Cardiac muscle cell (in vitro differentiated cells and primary cell): ENCODE data around the gene NRXN2. TPM values are rescaled to one million over a fixed set of nuclear protein-coding genes. Genes with fewer than 3 reads are reported as not detected.

Experiments
- DNase-seq, 2 donors: peaks; one replicate each; pipeline versions ENCODE4 v3.0.0 to v3.0.0-alpha.2; 2010 to 2017; ENCODE audit warnings: low read depth in 1 of 2, low spot score in 1 of 2
- H3K27ac ChIP-seq: fragments of 200-600 bp; sonication (generic); 2 replicates; pipeline ENCODE4 v1.5.1; 2016
- H3K27me3 ChIP-seq: fragments of 200-600 bp; sonication (generic); 2 replicates; pipeline ENCODE4 v1.6.0; 2016; ENCODE audit warnings: control low read depth
- H3K36me3 ChIP-seq: fragments of 200-600 bp; sonication (generic); 2 replicates; pipeline ENCODE4 v1.5.1; 2016; ENCODE audit warnings: control low read depth
- H3K4me1 ChIP-seq: fragments of 200-600 bp; sonication (generic); 2 replicates; pipeline ENCODE4 v1.8.1; 2017; ENCODE audit warnings: low read depth, mild to moderate bottlenecking, mixed run types
- H3K4me3 ChIP-seq: fragments of 200-600 bp; sonication (generic); 2 replicates; pipeline ENCODE4 v1.5.1; 2016; ENCODE audit warnings: mild to moderate bottlenecking
- H3K9me3 ChIP-seq: fragments of 200-600 bp; sonication (generic); 2 replicates; pipeline ENCODE4 v1.5.1; 2017; ENCODE audit warnings: low read depth, mild to moderate bottlenecking, control low read depth
- CTCF ChIP-seq: IDR thresholded peaks from 2 replicates; pipeline ENCODE4 v1.5.1; 2012; ENCODE audit warnings: low read depth, mild to moderate bottlenecking, low read length
- polyA plus RNA-seq: library from polyadenylated mRNA; unstranded; fragments of >200 nt; fragmentation: Nextera tagmentation; extraction: Ambion mirVana; gene quantifications from 2 replicates; pipeline ENCODE4 v1.2.1, GENCODE V29; 2016
- total RNA-seq: library from RNA; depleted of rRNA; stranded (reverse); fragments of >200 nt; gene quantifications from 2 replicates; pipeline ENCODE4 v1.2.3, GENCODE V29; 2016

The NRXN2 gene
- total and polyA plus RNA-seq, 2 experiments from 2014 or later: 1.2 to 1.3 TPM

GRCh38 chr11:64607381-64607985 lies 115.5 kb downstream of the NRXN2 start:
- H3K27me3 ChIP-seq: no peaks in the 10 kb centered on the region
- DNase-seq: no peak
- no peak overlapping the region for H3K27ac ChIP-seq
- H3K4me3 ChIP-seq: no peak overlapping the region
- H3K9me3 ChIP-seq: no peaks in the 10 kb centered on the region
- no peak for TF ChIP-seq CTCF
- H3K36me3 ChIP-seq: no peaks in the 10 kb centered on the region
- no peaks in the 10 kb centered on the region for H3K4me1 ChIP-seq

DNA sequence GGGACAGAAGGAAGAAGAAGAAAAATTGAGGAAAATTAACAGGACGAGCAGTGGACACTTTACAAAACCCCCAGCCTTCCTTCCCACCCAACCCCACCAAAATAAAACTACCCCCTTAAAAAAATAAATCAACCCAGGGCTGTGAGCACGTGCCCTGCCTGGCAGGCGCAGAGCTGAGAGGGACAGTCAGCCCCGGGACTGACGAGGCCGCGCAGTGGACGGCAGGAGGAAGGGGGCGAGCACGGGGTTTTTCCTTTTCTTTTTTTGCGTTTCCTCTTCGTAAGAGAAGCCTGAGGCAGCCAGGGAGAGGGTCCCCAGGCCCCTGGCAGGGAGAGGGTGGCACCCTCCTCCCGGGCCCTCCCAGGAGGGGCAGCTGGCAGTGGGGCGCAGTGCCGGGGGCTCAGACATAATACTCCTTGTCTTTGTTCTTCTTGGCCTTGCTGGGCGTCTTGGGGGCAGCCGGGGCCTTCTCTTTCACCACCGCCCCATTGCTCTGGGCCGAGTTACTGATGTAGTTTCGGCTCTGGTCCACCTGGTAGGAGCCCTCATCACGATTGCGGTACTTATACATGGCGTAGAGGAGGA lies 116.1 kb downstream of the NRXN2 start:
- no peak for TF ChIP-seq CTCF
- no peaks in the 10 kb centered on the region for H3K4me1 ChIP-seq
- no peak for DNase-seq

GRCh38 chr11:64605656-64606585 lies 117.1 kb downstream of the NRXN2 start:
- H3K27ac ChIP-seq: no peak overlapping the region
- H3K9me3 ChIP-seq: no peaks in the 10 kb centered on the region
- DNase-seq: no peak
- no peak for TF ChIP-seq CTCF
- no peaks in the 10 kb centered on the region for H3K36me3 ChIP-seq
- H3K4me1 ChIP-seq: no peaks in the 10 kb centered on the region
- no peaks in the 10 kb centered on the region for H3K27me3 ChIP-seq
- H3K4me3 ChIP-seq: no peak overlapping the region

More for the DNA sequence above, 116.1 kb downstream of the NRXN2 start:
- no peaks in the 10 kb centered on the region for H3K27me3 ChIP-seq
- no peak overlapping the region for H3K27ac ChIP-seq
- no peaks in the 10 kb centered on the region for H3K36me3 ChIP-seq
- no peaks in the 10 kb centered on the region for H3K9me3 ChIP-seq
- H3K4me3 ChIP-seq: no peak overlapping the region

- no peak for DNase-seq
- no peak overlapping the region for H3K27ac ChIP-seq
Measured at GRCh38 chr11:64605244-64605560, 117.8 kb downstream of the NRXN2 start.

More at GRCh38 chr11:64605244-64605560, 117.8 kb downstream of the NRXN2 start:
- no peak overlapping the region for H3K4me3 ChIP-seq
- TF ChIP-seq CTCF: no peak
- H3K4me1 ChIP-seq: no peaks in the 10 kb centered on the region
- no peaks in the 10 kb centered on the region for H3K27me3 ChIP-seq
- H3K9me3 ChIP-seq: no peaks in the 10 kb centered on the region
- no peaks in the 10 kb centered on the region for H3K36me3 ChIP-seq
